Activated CD4-positive, alpha-beta T cell treated with anti-CD3 and anti-CD28 coated beads for 48 hours (primary cell): ENCODE results near the gene OTOF.

ENCODE experiments used
- DNase-seq: peaks from one replicate; pipeline ENCODE4 v3.0.0-alpha.2; 2020

OTOF gene

GRCh38 chr2:26449278-26450030 lies 28.5 kb downstream of the OTOF start:
- DNase-seq, result no peak

- DNase-seq, result no peak
These were observed 29.3 kb downstream of the OTOF start for GRCh38 chr2:26448651-26449050.

GRCh38 chr2:26444236-26444635 lies 33.7 kb downstream of the OTOF start:
- no peak for DNase-seq

GRCh38 chr2:26442707-26443106 lies 35.2 kb downstream of the OTOF start:
- DNase-seq, result no peak

- DNase-seq, result no peak
These were observed 35.6 kb downstream of the OTOF start for GRCh38 chr2:26442301-26442700.

- no peak for DNase-seq
These were observed 39.0 kb downstream of the OTOF start for GRCh38 chr2:26438926-26439325.

GRCh38 chr2:26438526-26438925 lies 39.4 kb downstream of the OTOF start:
- no peak for DNase-seq

- no peak for DNase-seq
These were observed 42.8 kb downstream of the OTOF start for GRCh38 chr2:26435106-26435505.

- DNase-seq, result no peak
These were observed 45.1 kb downstream of the OTOF start for GRCh38 chr2:26432859-26433258.

- no peak for DNase-seq
These were observed 45.6 kb downstream of the OTOF start for GRCh38 chr2:26432363-26432762.

- DNase-seq, result no peak
These were observed 47.1 kb downstream of the OTOF start for GRCh38 chr2:26430826-26431225.

GRCh38 chr2:26429779-26430578 lies 47.9 kb downstream of the OTOF start:
- DNase-seq, result no peak

- no peak for DNase-seq
These were observed 49.1 kb downstream of the OTOF start for GRCh38 chr2:26428846-26429245.

GRCh38 chr2:26424221-26424620 lies 53.7 kb downstream of the OTOF start:
- DNase-seq, result no peak

GRCh38 chr2:26423750-26424149 lies 54.2 kb downstream of the OTOF start:
- DNase-seq, result no peak

GRCh38 chr2:26422947-26423629 lies 54.8 kb downstream of the OTOF start:
- DNase-seq, result no peak

- no peak for DNase-seq
These were observed 56.0 kb downstream of the OTOF start for GRCh38 chr2:26421961-26422360.

GRCh38 chr2:26414311-26414710 lies 63.6 kb downstream of the OTOF start:
- DNase-seq, result no peak

GRCh38 chr2:26412091-26412673 lies 65.7 kb downstream of the OTOF start:
- peak; percentile 21 for DNase-seq

GRCh38 chr2:26411419-26411818 lies 66.5 kb downstream of the OTOF start:
- no peak for DNase-seq

GRCh38 chr2:26410764-26411243 lies 67.1 kb downstream of the OTOF start:
- no peak for DNase-seq

- no peak for DNase-seq
These were observed 68.1 kb downstream of the OTOF start for GRCh38 chr2:26409785-26410184.

GRCh38 chr2:26407526-26407925 lies 70.4 kb downstream of the OTOF start:
- DNase-seq, result no peak
